Peyer's patch (tissue), 4 donors: ENCODE results near the gene HABP2. TPM values are rescaled to one million over a fixed set of nuclear protein-coding genes. Genes with fewer than 3 reads are reported as not detected.

Source experiments
- DNase-seq, 3 donors: peaks; one replicate each; pipeline ENCODE4 v3.0.0-alpha.2; 2017 to 2019
- H3K27ac ChIP-seq, 4 donors: fragments of 200-600 bp; sonication (generic); one replicate each; pipeline ENCODE4 v1.5.1; 2016 to 2019
- H3K27me3 ChIP-seq, 2 donors: fragments of 200-600 bp; sonication (generic); one replicate each; pipeline ENCODE4 v1.5.1; 2019
- H3K36me3 ChIP-seq, 3 donors: fragments of 200-600 bp; sonication (generic); one replicate each; pipeline ENCODE4 v1.5.1; 2016 to 2019
- H3K4me1 ChIP-seq, 4 donors: fragments of 200-600 bp; sonication (generic); one replicate each; pipeline ENCODE4 v1.5.1; 2016 to 2019
- H3K4me3 ChIP-seq, 4 donors: fragments of 200-600 bp; sonication (generic); 1 replicate in 3 of 4; 2 replicates in 1 of 4; pipeline ENCODE4 v1.5.1; 2016 to 2019; ENCODE audit warnings: mild to moderate bottlenecking in 1 of 4
- H3K9me3 ChIP-seq, 4 donors: fragments of 200-600 bp; sonication (generic); one replicate each; pipeline ENCODE4 v1.5.1; 2016 to 2019; ENCODE audit warnings: mild to moderate bottlenecking in 1 of 4
- CTCF ChIP-seq, 6 experiments: fragments of 450-650 bp in 4 of 6; fragments of 200-600 bp in 2 of 6; sonication (generic) in 1 of 6; IDR thresholded peaks; one replicate each; pipeline ENCODE4 v1.5.1; 2017 to 2019; ENCODE audit warnings: antibody characterized with exemption in 6 of 6, mild to moderate bottlenecking in 3 of 6, moderate library complexity in 1 of 6
- POLR2A ChIP-seq, 2 donors: fragments of 450-650 bp; IDR thresholded peaks; one replicate each; pipeline ENCODE4 v1.5.1; 2017; ENCODE audit warnings: antibody characterized with exemption in 2 of 2, mild to moderate bottlenecking in 2 of 2, moderate library complexity in 2 of 2
- total RNA-seq, 4 donors: library from RNA; depleted of rRNA; stranded (reverse); fragments of >200 nt; gene quantifications; one replicate each; pipeline ENCODE4 v1.1.0, GENCODE V29; 2016

Gene HABP2
- total RNA-seq, 4 donors from 2014 or later = 0.27 to 0.88 TPM; not detected in 2

GRCh38 chr10:113525713-113526112 lies 27.1 kb upstream of the HABP2 start:
- peak in 1 of 3 donors; percentile 29 for DNase-seq
- H3K4me3 ChIP-seq = no peak overlapping the region

GRCh38 chr10:113527211-113527906 lies 25.5 kb upstream of the HABP2 start:
- no peak for TF ChIP-seq CTCF (IDR thresholded peaks at IDR 0.05)
- no peak for TF ChIP-seq POLR2A (IDR thresholded peaks at IDR 0.05)
- no peak overlapping the region for H3K4me3 ChIP-seq

More at GRCh38 chr10:113525713-113526112, 27.1 kb upstream of the HABP2 start:
- no peaks in the 10 kb centered on the region for H3K36me3 ChIP-seq
- H3K9me3 ChIP-seq = no peaks in the 10 kb centered on the region
- no peaks in the 10 kb centered on the region for H3K27me3 ChIP-seq
- H3K27ac ChIP-seq = no peak overlapping the region
- no peak for TF ChIP-seq CTCF (IDR thresholded peaks at IDR 0.05)
- no peak for TF ChIP-seq POLR2A (IDR thresholded peaks at IDR 0.05)
- H3K4me1 ChIP-seq = no peaks in the 10 kb centered on the region

GRCh38 chr10:113528876-113529275 lies 24.0 kb upstream of the HABP2 start:
- H3K36me3 ChIP-seq = no peaks in the 10 kb centered on the region
- H3K27me3 ChIP-seq = no peaks in the 10 kb centered on the region
- no peak for TF ChIP-seq CTCF (IDR thresholded peaks at IDR 0.05)
- no peak for TF ChIP-seq POLR2A (IDR thresholded peaks at IDR 0.05)
- H3K4me1 ChIP-seq = no peaks in the 10 kb centered on the region
- DNase-seq = peak in 1 of 3 donors; percentile 19
- no peak overlapping the region for H3K27ac ChIP-seq
- no peak overlapping the region for H3K4me3 ChIP-seq
- H3K9me3 ChIP-seq = no peaks in the 10 kb centered on the region

More at GRCh38 chr10:113527211-113527906, 25.5 kb upstream of the HABP2 start:
- DNase-seq = peak in 1 of 3 donors; percentile 23
- no peaks in the 10 kb centered on the region for H3K36me3 ChIP-seq
- H3K9me3 ChIP-seq = no peaks in the 10 kb centered on the region
- H3K4me1 ChIP-seq = no peaks in the 10 kb centered on the region
- H3K27ac ChIP-seq = no peak overlapping the region
- no peaks in the 10 kb centered on the region for H3K27me3 ChIP-seq

GRCh38 chr10:113529575-113529974 lies 23.3 kb upstream of the HABP2 start:
- peak in 1 of 3 donors; percentile 25 for DNase-seq
- TF ChIP-seq CTCF (IDR thresholded peaks at IDR 0.05) = no peak
- TF ChIP-seq POLR2A (IDR thresholded peaks at IDR 0.05) = no peak
- H3K27me3 ChIP-seq = no peaks in the 10 kb centered on the region

GRCh38 chr10:113530476-113530875 lies 22.4 kb upstream of the HABP2 start:
- Histone ChIP-seq H3K4me1 (no peaks in the 10 kb centered on the region), H3K4me3 (no peak overlapping the region), H3K27me3 (no peaks in the 10 kb centered on the region), H3K36me3 (no peaks in the 10 kb centered on the region), H3K27ac (no peak overlapping the region), H3K9me3 (no peaks in the 10 kb centered on the region)
- TF ChIP-seq CTCF (IDR thresholded peaks at IDR 0.05) (no peak), POLR2A (IDR thresholded peaks at IDR 0.05) (no peak)
- peak in 1 of 3 donors; percentile 34 for DNase-seq

More at GRCh38 chr10:113529575-113529974, 23.3 kb upstream of the HABP2 start:
- Histone ChIP-seq H3K27ac (no peak overlapping the region), H3K4me1 (no peaks in the 10 kb centered on the region), H3K36me3 (no peaks in the 10 kb centered on the region), H3K9me3 (no peaks in the 10 kb centered on the region), H3K4me3 (no peak overlapping the region)
